CD14-positive monocyte (primary cell): ENCODE data around the gene IRAK3. TPM values are rescaled to one million over a fixed set of nuclear protein-coding genes. Genes with fewer than 3 reads are reported as not detected.

ENCODE experiments used
- DNase-seq, 3 donors: peaks; one replicate each; pipeline ENCODE4 v3.0.0-alpha.2; 2011 to 2022
- H2AFZ ChIP-seq: 2 replicates; pipeline ENCODE4 v1.6.0; 2012; ENCODE audit warnings: mild to moderate bottlenecking, low read depth, low read length, inconsistent platforms; ENCODE audit not compliant: insufficient read depth, poor library complexity, severe bottlenecking
- H3K27ac ChIP-seq, 2 donors: 1 replicate in 1 of 2; 2 replicates in 1 of 2; pipeline ENCODE4 v1.5.1; 2012 to 2013; ENCODE audit warnings: low read length in 2 of 2, control low read depth in 1 of 2, inconsistent platforms in 1 of 2, low read depth in 1 of 2, mild to moderate bottlenecking in 1 of 2
- H3K27me3 ChIP-seq, 2 donors: one replicate each; pipeline versions ENCODE4 v1.6.0 to v1.6.1; 2011 to 2013; ENCODE audit warnings: low read length in 2 of 2; ENCODE audit not compliant: control insufficient read depth in 2 of 2, insufficient read depth in 2 of 2
- H3K36me3 ChIP-seq, 2 donors: replicated peaks in 1 of 2; 1 replicate in 1 of 2; 2 replicates in 1 of 2; pipeline versions ENCODE4 v1.5.1 to v1.6.1; 2012 to 2013; ENCODE audit warnings: low read length in 2 of 2, control low read depth in 1 of 2, inconsistent platforms in 1 of 2, mild to moderate bottlenecking in 1 of 2; ENCODE audit not compliant: insufficient read depth in 2 of 2, control insufficient read depth in 1 of 2
- H3K4me1 ChIP-seq, 2 donors: 1 replicate in 1 of 2; 2 replicates in 1 of 2; pipeline versions ENCODE4 v1.5.1 to v1.6.1; 2012 to 2013; ENCODE audit warnings: low read length in 2 of 2, control low read depth in 1 of 2, inconsistent platforms in 1 of 2, mild to moderate bottlenecking in 1 of 2, moderate library complexity in 1 of 2; ENCODE audit not compliant: insufficient read depth in 2 of 2, control insufficient read depth in 1 of 2
- H3K4me2 ChIP-seq: replicated peaks from 2 replicates; pipeline ENCODE3; 2012; ENCODE audit warnings: low read length, moderate library complexity, mild to moderate bottlenecking; ENCODE audit not compliant: poor library complexity, severe bottlenecking; ENCODE audit errors: extremely low read depth
- H3K4me3 ChIP-seq, 3 experiments: fragments of 200-600 bp in 1 of 3; sonication (generic) in 1 of 3; replicated peaks in 1 of 3; 1 replicate in 2 of 3; 2 replicates in 1 of 3; pipeline ENCODE4 v1.5.1; 2011 to 2013; ENCODE audit warnings: low read length in 3 of 3, mild to moderate bottlenecking in 3 of 3, control low read depth in 2 of 3, low read depth in 2 of 3, inconsistent platforms in 1 of 3, moderate library complexity in 1 of 3
- H3K79me2 ChIP-seq: 2 replicates; pipeline ENCODE4 v1.6.0; 2012; ENCODE audit warnings: mild to moderate bottlenecking, control low read depth, inconsistent platforms, low read length, moderate library complexity; ENCODE audit not compliant: insufficient read depth
- H3K9ac ChIP-seq: 2 replicates; pipeline ENCODE4 v1.6.0; 2017; ENCODE audit warnings: low read length, mild to moderate bottlenecking; ENCODE audit not compliant: insufficient read depth, poor library complexity, severe bottlenecking
- H3K9me3 ChIP-seq, 2 donors: replicated peaks in 1 of 2; 1 replicate in 1 of 2; 2 replicates in 1 of 2; pipeline versions ENCODE4 v1.5.1 to v1.6.1; 2012 to 2013; ENCODE audit warnings: low read length in 2 of 2, control low read depth in 1 of 2; ENCODE audit not compliant: control insufficient read depth in 1 of 2, insufficient read depth in 1 of 2
- H4K20me1 ChIP-seq: 2 replicates; pipeline ENCODE4 v1.6.0; 2012; ENCODE audit warnings: mild to moderate bottlenecking, low read length, control low read depth, moderate library complexity; ENCODE audit not compliant: insufficient read depth
- H3K27ac Mint-ChIP-seq, 7 donors: one replicate each; pipeline ENCODE4 v1.8.0; 2020; ENCODE audit warnings: mild to moderate bottlenecking in 7 of 7, mixed read lengths in 7 of 7, moderate library complexity in 6 of 7, inconsistent platforms in 2 of 7
- H3K27me3 Mint-ChIP-seq, 3 donors: one replicate each; pipeline ENCODE4 v1.8.0; 2021 to 2022; ENCODE audit warnings: low read depth in 3 of 3, mild to moderate bottlenecking in 3 of 3, mixed read lengths in 3 of 3, moderate library complexity in 3 of 3, inconsistent platforms in 1 of 3
- H3K36me3 Mint-ChIP-seq, 2 donors: one replicate each; pipeline ENCODE4 v1.8.0; 2020; ENCODE audit warnings: mixed read lengths in 2 of 2, inconsistent platforms in 1 of 2, mild to moderate bottlenecking in 1 of 2
- H3K4me1 Mint-ChIP-seq: one replicate; pipeline ENCODE4 v1.8.0; 2020; ENCODE audit warnings: mild to moderate bottlenecking, mixed read lengths
- H3K4me3 Mint-ChIP-seq, 2 donors: one replicate each; pipeline ENCODE4 v1.8.0; 2020; ENCODE audit warnings: mild to moderate bottlenecking in 2 of 2, mixed read lengths in 2 of 2, moderate library complexity in 1 of 2
- H3K9me3 Mint-ChIP-seq, 7 donors: one replicate each; pipeline ENCODE4 v1.8.0; 2020 to 2022; ENCODE audit warnings: mixed read lengths in 7 of 7, mild to moderate bottlenecking in 6 of 7, moderate library complexity in 6 of 7, inconsistent platforms in 2 of 7
- CTCF ChIP-seq: fragments of 200-600 bp; IDR thresholded peaks from one replicate; pipeline ENCODE4 v1.8.0; 2022; ENCODE audit warnings: antibody characterized with exemption, mild to moderate bottlenecking
- WGBS: methylation state at CpG from one replicate; pipeline ENCODE4 v1.1.5; 2013; ENCODE audit warnings: missing lambda C conversion rate; ENCODE audit not compliant: insufficient coverage; 5-methylcytosine and 5-hydroxymethylcytosine counted together
- intact Hi-C, 2 donors: fragments of 100-400 bp; cut with micrococcal nuclease; formaldehyde crosslinking; loops; one replicate each; pipeline versions ENCODE4 v1.15.0 to v1.15.1; 2023
- polyA plus RNA-seq, 3 donors: library from polyadenylated mRNA; depleted of rRNA in 1 of 3; unstranded in 2 of 3; stranded (reverse) in 1 of 3; fragments of 300-500 nt in 2 of 3; fragments of >200 nt in 1 of 3; fragmentation: Illumina TruSeq in 2 of 3; gene quantifications; 1 replicate in 2 of 3; 2 replicates in 1 of 3; pipeline ENCODE4 v1.2.3, GENCODE V29; 2012 to 2021

Gene IRAK3
- polyA plus RNA-seq, 3 donors: 56.9 to 59.7 (median 58.0) TPM

- no peak overlapping the region for H3K9ac ChIP-seq
- intact Hi-C loops: no loop called here
- H3K4me3 Mint-ChIP-seq: peak overlapping the region; percentile 55 to 80
These were observed 52.3 kb downstream of the IRAK3 start for GRCh38 chr12:66241061-66242043.

More at GRCh38 chr12:66241061-66242043, 52.3 kb downstream of the IRAK3 start:
- Histone ChIP-seq H4K20me1 (peaks cover 31% of the 10 kb centered on the region), H3K79me2 (peaks cover 84% of the 10 kb centered on the region), H2AFZ (no peak overlapping the region), H3K4me1 (peaks cover 69 to 72% of the 10 kb centered on the region in 2 donors), H3K36me3 (peaks cover 25 to 54% of the 10 kb centered on the region in 2 donors), H3K9me3 (no peaks in the 10 kb centered on the region), H3K27ac (peak overlapping the region; percentile 78 to 84), H3K4me3 (peak overlapping the region in 2 of 3 experiments; percentile 32 to 58), H3K27me3 (no peaks in the 10 kb centered on the region), H3K4me2 (peak overlapping the region; percentile 59)
- 6% methylated on average over 2 of the region's 7 CpGs for WGBS
- no peak for TF ChIP-seq CTCF
- Mint-ChIP-seq H3K27me3 (peaks cover 0 to 2% (median 0%) of the 10 kb centered on the region in 3 donors), H3K27ac (peak overlapping the region; percentile 89 to 96 (median 93)), H3K36me3 (peaks cover 36 to 63% of the 10 kb centered on the region in 2 donors), H3K9me3 (no peaks in the 10 kb centered on the region), H3K4me1 (peaks cover 65% of the 10 kb centered on the region)
- DNase-seq: peak; percentile 70 to 82 (median 80)
